ENCODE data around the gene EIF4H.

DNA sequence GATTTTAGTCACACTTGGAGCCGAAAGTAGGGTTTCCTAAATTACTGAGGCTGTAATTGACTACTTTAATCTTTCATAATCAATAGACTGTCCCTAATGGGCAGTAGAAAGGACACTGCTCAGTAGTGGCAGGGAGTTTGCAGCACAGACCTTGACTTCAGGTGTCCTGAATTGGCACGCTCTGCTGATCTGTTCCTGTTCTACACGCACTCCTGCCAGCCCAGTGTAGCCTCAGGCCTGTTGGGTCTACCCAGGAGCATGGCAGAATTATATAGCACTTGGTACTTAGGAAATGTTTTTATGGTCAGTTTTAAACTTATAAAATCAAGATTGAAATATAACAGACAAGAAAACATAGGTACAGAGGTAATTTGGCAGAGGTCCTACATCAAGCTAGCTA, 9.0 kb downstream of the EIF4H start:
- TF ChIP-seq, protein P1, sequence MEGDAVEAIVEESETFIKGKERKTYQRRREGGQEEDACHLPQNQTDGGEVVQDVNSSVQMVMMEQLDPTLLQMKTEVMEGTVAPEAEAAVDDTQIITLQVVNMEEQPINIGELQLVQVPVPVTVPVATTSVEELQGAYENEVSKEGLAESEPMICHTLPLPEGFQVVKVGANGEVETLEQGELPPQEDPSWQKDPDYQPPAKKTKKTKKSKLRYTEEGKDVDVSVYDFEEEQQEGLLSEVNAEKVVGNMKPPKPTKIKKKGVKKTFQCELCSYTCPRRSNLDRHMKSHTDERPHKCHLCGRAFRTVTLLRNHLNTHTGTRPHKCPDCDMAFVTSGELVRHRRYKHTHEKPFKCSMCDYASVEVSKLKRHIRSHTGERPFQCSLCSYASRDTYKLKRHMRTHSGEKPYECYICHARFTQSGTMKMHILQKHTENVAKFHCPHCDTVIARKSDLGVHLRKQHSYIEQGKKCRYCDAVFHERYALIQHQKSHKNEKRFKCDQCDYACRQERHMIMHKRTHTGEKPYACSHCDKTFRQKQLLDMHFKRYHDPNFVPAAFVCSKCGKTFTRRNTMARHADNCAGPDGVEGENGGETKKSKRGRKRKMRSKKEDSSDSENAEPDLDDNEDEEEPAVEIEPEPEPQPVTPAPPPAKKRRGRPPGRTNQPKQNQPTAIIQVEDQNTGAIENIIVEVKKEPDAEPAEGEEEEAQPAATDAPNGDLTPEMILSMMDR (IDR thresholded peaks at IDR 0.05) = no peak
- no peak for TF ChIP-seq ZFX (IDR thresholded peaks at IDR 0.05; ENCODE audit: borderline replicate concordance)
